Measurements from ENCODE around the gene FYB1.
"Not testable (repeated sequence)": the region's sequence is repeated elsewhere in the genome, so short reads cannot be mapped to it uniquely, and the experiment has no call there.

FYB1 gene

DNA sequence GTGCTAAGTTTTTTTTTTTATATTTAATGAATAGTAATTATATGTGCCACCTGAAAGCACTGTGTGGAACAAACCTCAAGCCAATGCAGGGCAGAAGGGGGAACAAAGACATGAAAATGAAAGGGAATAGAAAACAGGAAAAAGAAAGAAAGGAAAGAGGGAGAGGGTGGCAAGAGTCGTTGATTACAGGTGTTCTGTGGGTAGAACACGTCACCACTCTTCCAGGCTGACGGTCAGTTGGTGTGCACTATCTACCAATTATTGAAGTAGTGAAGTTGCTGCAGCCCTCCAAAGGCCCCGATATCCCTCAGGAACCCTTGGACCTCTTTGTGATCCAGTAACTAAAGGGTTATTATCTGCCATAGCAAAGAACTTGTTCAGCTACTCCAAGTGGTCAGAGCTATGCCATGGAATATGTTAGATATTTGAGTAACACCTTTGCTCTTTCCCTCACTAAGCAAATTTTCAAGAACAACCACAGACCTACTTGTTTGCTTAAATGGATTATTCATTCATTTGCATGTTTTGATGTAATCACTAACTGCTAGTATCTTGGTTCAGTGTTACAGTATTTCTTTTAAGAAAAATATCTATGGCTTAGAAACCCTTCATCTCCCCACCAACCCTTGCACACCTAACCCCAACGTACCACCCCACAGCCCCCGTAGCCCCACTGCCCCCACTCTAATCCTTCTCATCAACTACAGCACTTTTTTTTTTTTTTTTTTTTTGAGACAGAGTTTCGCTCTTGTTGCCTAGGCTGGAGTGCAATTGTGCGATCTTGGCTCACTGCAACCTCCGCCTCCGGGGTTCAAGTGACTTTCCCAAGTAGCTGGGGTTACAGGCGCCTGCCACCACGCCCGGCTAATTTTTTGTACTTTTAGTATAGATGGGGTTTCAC lies 31.3 kb downstream of the FYB1 start:
- TF ChIP-seq, protein P1, sequence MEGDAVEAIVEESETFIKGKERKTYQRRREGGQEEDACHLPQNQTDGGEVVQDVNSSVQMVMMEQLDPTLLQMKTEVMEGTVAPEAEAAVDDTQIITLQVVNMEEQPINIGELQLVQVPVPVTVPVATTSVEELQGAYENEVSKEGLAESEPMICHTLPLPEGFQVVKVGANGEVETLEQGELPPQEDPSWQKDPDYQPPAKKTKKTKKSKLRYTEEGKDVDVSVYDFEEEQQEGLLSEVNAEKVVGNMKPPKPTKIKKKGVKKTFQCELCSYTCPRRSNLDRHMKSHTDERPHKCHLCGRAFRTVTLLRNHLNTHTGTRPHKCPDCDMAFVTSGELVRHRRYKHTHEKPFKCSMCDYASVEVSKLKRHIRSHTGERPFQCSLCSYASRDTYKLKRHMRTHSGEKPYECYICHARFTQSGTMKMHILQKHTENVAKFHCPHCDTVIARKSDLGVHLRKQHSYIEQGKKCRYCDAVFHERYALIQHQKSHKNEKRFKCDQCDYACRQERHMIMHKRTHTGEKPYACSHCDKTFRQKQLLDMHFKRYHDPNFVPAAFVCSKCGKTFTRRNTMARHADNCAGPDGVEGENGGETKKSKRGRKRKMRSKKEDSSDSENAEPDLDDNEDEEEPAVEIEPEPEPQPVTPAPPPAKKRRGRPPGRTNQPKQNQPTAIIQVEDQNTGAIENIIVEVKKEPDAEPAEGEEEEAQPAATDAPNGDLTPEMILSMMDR (IDR thresholded peaks at IDR 0.05; ENCODE audit: insufficient read depth, low read depth, low read length, missing control alignments), result no peak
- H3K4me3 ChIP-seq (ENCODE audit: low read depth, low read length), result no peak overlapping the region

DNA sequence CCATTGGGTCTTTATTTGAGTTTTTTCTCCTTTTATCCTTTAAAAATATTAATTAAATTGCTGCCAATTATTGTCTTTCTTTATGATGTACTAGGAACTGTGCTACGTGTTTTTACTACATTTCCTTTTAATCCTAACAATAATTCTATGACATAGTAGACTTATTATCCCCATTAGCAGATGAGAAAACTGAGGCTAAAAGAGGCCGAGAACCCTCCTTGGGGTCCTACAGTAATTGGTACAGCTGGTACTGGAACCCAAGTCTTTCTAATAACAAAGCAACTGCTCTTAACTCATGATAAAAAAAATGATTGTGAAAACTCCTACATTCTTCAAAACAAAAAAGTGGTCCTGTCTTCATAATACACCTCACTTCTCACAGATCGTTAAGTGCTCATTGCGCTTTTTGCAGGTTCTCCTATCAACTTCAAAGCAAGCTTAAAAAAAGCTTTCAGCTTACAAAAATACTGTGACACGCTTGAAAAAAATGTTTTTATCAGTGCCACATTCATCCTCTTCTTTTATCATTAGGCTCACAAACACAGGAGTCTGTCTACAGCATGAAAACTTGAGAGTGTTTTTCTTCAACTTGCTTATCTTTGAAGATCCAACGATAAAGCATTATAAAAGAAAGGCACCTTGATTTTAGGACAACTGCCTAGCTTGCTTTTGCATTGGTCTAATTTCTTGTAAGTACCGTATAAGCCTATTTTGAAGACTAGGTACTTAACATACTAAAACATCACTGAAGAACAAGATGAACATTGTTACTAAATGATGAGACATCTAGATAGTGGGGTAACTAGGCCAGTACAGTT lies 32.4 kb downstream of the FYB1 start:
- no peak overlapping the region for H3K4me3 ChIP-seq (ENCODE audit: low read depth, low read length)
- DNase-seq (ENCODE audit: low read depth), result no peak
- TF ChIP-seq, protein P1 (IDR thresholded peaks at IDR 0.05; ENCODE audit: insufficient read depth, low read depth, low read length, missing control alignments), result no peak

More for the DNA sequence above, 31.3 kb downstream of the FYB1 start:
- no peak for DNase-seq (ENCODE audit: low read depth)

DNA sequence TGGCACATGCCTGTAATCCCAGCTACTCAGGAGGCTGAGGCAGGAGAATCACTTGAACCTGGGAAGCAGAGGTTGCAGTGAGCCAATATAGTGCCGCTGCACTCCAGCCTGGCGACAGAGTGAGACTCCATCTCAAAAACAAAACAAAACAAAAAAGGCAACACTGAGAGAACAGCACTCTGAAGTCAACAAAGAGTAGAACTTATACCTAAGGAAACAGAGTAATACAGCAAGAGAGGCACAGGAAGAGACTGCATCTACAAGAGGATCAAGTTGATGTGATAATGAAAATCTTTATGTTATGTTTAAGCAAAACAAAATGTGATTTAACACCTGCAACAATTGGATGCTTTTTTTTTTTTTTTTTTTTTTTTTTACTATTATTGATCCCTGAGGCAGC lies 33.1 kb downstream of the FYB1 start:
- TF ChIP-seq, protein P1 (IDR thresholded peaks at IDR 0.05; ENCODE audit: insufficient read depth, low read depth, low read length, missing control alignments), result no peak
- no peak for DNase-seq (ENCODE audit: low read depth)
- H3K4me3 ChIP-seq (ENCODE audit: low read depth, low read length), result no peak overlapping the region

DNA sequence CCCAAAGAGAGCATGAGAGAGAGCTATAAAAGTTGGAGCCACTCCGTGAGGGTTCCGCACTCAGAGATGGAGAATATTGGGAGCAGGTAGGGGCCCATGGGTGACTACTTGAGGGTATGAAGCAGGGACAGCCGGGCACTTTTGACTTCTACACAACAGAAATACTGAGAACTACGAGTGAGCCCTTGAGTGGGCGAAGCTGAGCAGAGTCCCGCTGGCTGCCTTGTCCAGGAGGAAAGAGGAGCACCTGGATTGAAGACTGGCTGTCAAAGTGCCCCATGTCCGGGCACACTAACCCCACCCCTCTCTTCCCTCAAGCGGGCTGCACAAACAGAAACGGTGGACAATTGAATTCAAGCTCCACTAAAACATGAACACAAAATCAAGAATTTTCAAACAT lies 33.6 kb downstream of the FYB1 start:
- H3K4me3 ChIP-seq (ENCODE audit: low read depth, low read length), result no peak overlapping the region
- DNase-seq (ENCODE audit: low read depth), result no peak
- TF ChIP-seq, protein P1 (IDR thresholded peaks at IDR 0.05; ENCODE audit: insufficient read depth, low read depth, low read length, missing control alignments), result no peak

DNA sequence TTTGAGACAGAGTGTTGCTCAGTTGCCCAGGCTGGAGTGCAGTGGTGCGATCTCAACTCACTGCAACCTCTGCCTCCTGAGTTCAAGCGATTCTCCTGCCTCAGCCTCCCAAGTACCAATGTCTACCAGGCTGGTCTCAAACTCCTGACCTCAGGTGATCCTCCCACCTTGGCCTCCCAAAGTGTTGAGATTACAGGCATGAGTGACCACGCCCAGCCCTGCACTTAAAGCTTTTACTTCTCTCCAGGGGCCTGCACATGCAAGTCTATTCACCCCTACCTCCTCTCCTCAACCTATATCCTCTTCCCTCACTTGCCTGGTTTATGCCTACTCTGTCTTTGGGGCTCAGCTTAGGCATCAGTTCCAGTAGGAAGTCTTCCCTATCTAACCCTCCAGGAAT lies 39.8 kb downstream of the FYB1 start:
- DNase-seq (ENCODE audit: low read depth), result not testable (repeated sequence)

DNA sequence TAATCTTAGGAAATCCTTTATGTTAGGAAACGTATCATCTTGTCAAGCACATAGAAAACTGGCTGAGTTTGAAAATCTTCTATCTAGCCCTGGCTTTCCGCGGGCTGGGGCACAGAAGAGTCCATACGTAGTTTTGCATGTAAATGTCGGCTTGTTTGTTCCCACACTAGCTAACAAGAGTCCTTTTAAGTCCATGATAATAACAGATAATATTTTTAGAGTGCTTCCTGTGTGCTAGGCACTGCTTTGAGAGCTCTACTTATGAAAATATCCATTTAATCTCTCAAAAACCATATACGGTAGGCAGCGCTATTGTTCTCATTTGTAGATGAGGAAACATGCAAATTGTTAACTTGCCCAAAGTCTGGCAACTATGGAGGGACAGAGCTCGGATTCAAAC lies 40.5 kb downstream of the FYB1 start:
- H3K4me3 ChIP-seq (ENCODE audit: low read depth, low read length), result no peak overlapping the region
- TF ChIP-seq, protein P1 (IDR thresholded peaks at IDR 0.05; ENCODE audit: insufficient read depth, low read depth, low read length, missing control alignments), result no peak
- no peak for DNase-seq (ENCODE audit: low read depth)

More for the DNA sequence above, 39.8 kb downstream of the FYB1 start:
- H3K4me3 ChIP-seq (ENCODE audit: low read depth, low read length), result not testable (repeated sequence)

DNA sequence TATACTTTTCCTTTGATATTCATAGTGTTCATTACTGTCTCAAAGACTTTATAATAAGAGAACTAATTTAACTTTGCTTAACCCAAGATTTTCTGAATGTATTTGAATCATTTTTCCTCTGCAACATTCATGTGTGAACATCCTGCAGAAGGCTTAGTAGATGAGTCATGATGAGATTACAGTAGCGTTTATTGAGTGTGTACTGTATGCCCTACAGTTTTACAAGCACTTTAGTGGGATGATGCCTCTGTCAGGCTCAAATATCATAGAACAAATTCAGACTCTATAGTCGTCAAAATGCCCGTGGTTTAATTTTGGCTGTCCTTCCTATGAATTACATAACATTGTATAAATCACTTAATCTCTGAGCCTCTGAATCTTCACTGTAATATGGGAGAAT lies 41.2 kb downstream of the FYB1 start:
- H3K4me3 ChIP-seq (ENCODE audit: low read depth, low read length), result no peak overlapping the region
- no peak for DNase-seq (ENCODE audit: low read depth)
- TF ChIP-seq, protein P1 (IDR thresholded peaks at IDR 0.05; ENCODE audit: insufficient read depth, low read depth, low read length, missing control alignments), result no peak

Measured in GM12865 (cell line).